GM18505 (cell line): ENCODE results near the gene SEC24A.
"Not testable (repeated sequence)": the region's sequence is repeated elsewhere in the genome, so short reads cannot be mapped to it uniquely, and the experiment has no call there.

Source experiments
- ATAC-seq: cut with Tn5 transposase; IDR thresholded peaks from one replicate; pipeline ENCODE4 v1.9.1; 2021; ENCODE audit not compliant: unreplicated experiment
- POLR2A ChIP-seq: IDR thresholded peaks from 4 replicates; pipeline ENCODE4 v1.6.1; 2011; ENCODE audit warnings: borderline replicate concordance; ENCODE audit not compliant: insufficient read depth, insufficient read length; ENCODE audit errors: extremely low read depth

Gene SEC24A

GRCh38 chr5:134758176-134758503 lies 109.6 kb downstream of the SEC24A start:
- no peak for TF ChIP-seq POLR2A
- ATAC-seq: no peak

- peak; percentile 92 for TF ChIP-seq POLR2A
- ATAC-seq: peak; percentile 96
These were observed 110.1 kb downstream of the SEC24A start, which contains the start of gene DDX46 for GRCh38 chr5:134758504-134759341. DDX46 (plus strand) TSS chr5:134758779; CDS start chr5:134758939, 160 bp downstream.

GRCh38 chr5:134767528-134768291 lies 119.1 kb downstream of the SEC24A start:
- not testable (repeated sequence) for ATAC-seq

- no peak for TF ChIP-seq POLR2A
- ATAC-seq: no peak
These were observed 120.6 kb downstream of the SEC24A start for GRCh38 chr5:134769206-134769605.

- ATAC-seq: no peak
- TF ChIP-seq POLR2A: no peak
These were observed 124.0 kb downstream of the SEC24A start for GRCh38 chr5:134772461-134773125.

GRCh38 chr5:134777366-134777765 lies 128.8 kb downstream of the SEC24A start:
- ATAC-seq: no peak
- TF ChIP-seq POLR2A: no peak
